SK-N-MC (cell line): ENCODE results near the gene PRR33.

Source experiments
- EZH2 ChIP-seq: fragments of 200-600 bp; sonication (generic); IDR thresholded peaks from one replicate; pipeline ENCODE4 v1.6.1; 2017; ENCODE audit warnings: antibody characterized with exemption
- FOXP2 ChIP-seq: optimal IDR thresholded peaks from 2 replicates; pipeline ENCODE3; 2011; ENCODE audit warnings: mild to moderate bottlenecking, moderate library complexity; ENCODE audit not compliant: insufficient read depth; ENCODE audit errors: extremely low read length, control extremely low read depth

GRCh38 chr11:1932681-1933080, 41.0 kb upstream of the PRR33 start:
- TF ChIP-seq FOXP2 (no peak), EZH2 (no peak)
